Fibroblast of lung (primary cell): ENCODE results near the gene SDC1.

Experiments used
- CTCF ChIP-seq, 2 donors: IDR thresholded peaks in 1 of 2; conservative IDR thresholded peaks in 1 of 2; 1 replicate in 1 of 2; 2 replicates in 1 of 2; pipeline ENCODE4 v1.5.1; 2011 to 2012; ENCODE audit warnings: low read length in 2 of 2, control low read depth in 1 of 2, inconsistent platforms in 1 of 2, low read depth in 1 of 2, mild to moderate bottlenecking in 1 of 2
- EZH2 ChIP-seq: IDR thresholded peaks from 2 replicates; pipeline ENCODE4 v1.5.1; 2012; ENCODE audit warnings: low read length, control low read depth, mild to moderate bottlenecking; ENCODE audit errors: missing control alignments

- TF ChIP-seq CTCF (conservative IDR thresholded peaks at IDR 0.05 in 1 of 2, IDR thresholded peaks at IDR 0.05 in 1 of 2; ENCODE audit: low read depth in 1 of 2, low read length in 2 of 2) (no peak), EZH2 (no peak)
Observed at GRCh38 chr2:20156836-20157192, 68.1 kb downstream of the SDC1 start.
